A673 (cell line): ENCODE measurements around the gene TSPAN4. TPM values are rescaled to one million over a fixed set of nuclear protein-coding genes. Genes with fewer than 3 reads are reported as not detected.

ENCODE experiments used
- BruUV-seq: library from RNA; stranded (reverse); fragments of 400-500 nt; replicated peaks from 2 replicates; lab custom pipeline; 2021; lab: Mats Ljungman, UMichigan
- CTCF ChIA-PET: fragments of 300-600 bp; sonication (Branson Sonifier 250); formaldehyde crosslinking; loops from one replicate; lab custom pipeline; 2022; ENCODE audit warnings: antibody characterized with exemption; lab: Charles Lee
- POLR2A ChIA-PET: fragments of 300-600 bp; sonication (Branson Sonifier 250); formaldehyde crosslinking; loops from one replicate; lab custom pipeline; 2022; ENCODE audit warnings: antibody characterized with exemption; ENCODE audit not compliant: low non-redundant PET; lab: Charles Lee
- DNase-seq: peaks from one replicate; pipeline ENCODE4 v3.0.0-alpha.2; 2015; ENCODE audit warnings: low spot score
- H3K27ac ChIP-seq: fragments of 200-600 bp; sonication (generic); 2 replicates; pipeline ENCODE4 v1.5.1; 2016; ENCODE audit warnings: mixed run types, low read depth, mild to moderate bottlenecking, mixed read lengths, antibody characterized with exemption, low read length; ENCODE audit not compliant: poor library complexity, severe bottlenecking
- H3K27me3 ChIP-seq: fragments of 200-600 bp; sonication (generic); replicated peaks from 2 replicates; pipeline ENCODE4 v1.6.1; 2017; ENCODE audit warnings: mixed run types, low read depth, mild to moderate bottlenecking, mixed read lengths, antibody characterized with exemption, low read length; ENCODE audit not compliant: insufficient read depth, poor library complexity
- H3K36me3 ChIP-seq: fragments of 200-600 bp; sonication (generic); 2 replicates; pipeline ENCODE4 v1.6.1; 2016; ENCODE audit warnings: mixed run types, mild to moderate bottlenecking, mixed read lengths, antibody characterized with exemption, low read length; ENCODE audit not compliant: insufficient read depth, poor library complexity, severe bottlenecking
- H3K4me1 ChIP-seq: fragments of 200-600 bp; sonication (generic); 2 replicates; pipeline ENCODE4 v1.6.1; 2017; ENCODE audit warnings: mixed run types, mild to moderate bottlenecking, mixed read lengths, antibody characterized with exemption, low read length; ENCODE audit not compliant: insufficient read depth, poor library complexity, severe bottlenecking
- H3K4me3 ChIP-seq: fragments of 200-600 bp; sonication (generic); 2 replicates; pipeline ENCODE4 v1.5.1; 2016; ENCODE audit warnings: low read depth, mixed run types, mild to moderate bottlenecking, mixed read lengths, low read length; ENCODE audit not compliant: poor library complexity, severe bottlenecking
- H3K9me3 ChIP-seq: fragments of 200-600 bp; sonication (generic); 2 replicates; pipeline ENCODE4 v1.6.1; 2016; ENCODE audit warnings: mixed run types, low read depth, mild to moderate bottlenecking, mixed read lengths, antibody characterized with exemption, low read length; ENCODE audit not compliant: poor library complexity, severe bottlenecking
- CTCF ChIP-seq: fragments of 300-800, 200-600 bp; sonication (generic); conservative IDR thresholded peaks from 2 replicates; pipeline ENCODE4 v1.5.1; 2017; ENCODE audit warnings: low read depth, mild to moderate bottlenecking, antibody characterized with exemption, low read length, moderate library complexity, mixed read lengths
- EZH2 ChIP-seq: fragments of 200-600 bp; sonication (generic); IDR thresholded peaks from 2 replicates; pipeline ENCODE4 v1.6.1; 2017; ENCODE audit warnings: borderline replicate concordance, low read depth, mild to moderate bottlenecking, mixed read lengths, antibody characterized with exemption, low read length; ENCODE audit not compliant: poor library complexity, severe bottlenecking
- intact Hi-C: fragments of 100-400 bp; cut with micrococcal nuclease; formaldehyde crosslinking; loops from one replicate; pipeline ENCODE4 v1.10.0; 2022; ENCODE audit not compliant: unreplicated experiment
- total RNA-seq: library from RNA; stranded (reverse); gene quantifications from 2 replicates; pipeline ENCODE4 v1.2.3, GENCODE V29; 2021

Gene TSPAN4
- total RNA-seq, 1 experiment from 2014 or later, result 17.5 TPM

- intact Hi-C loops, result no loop called here
- Histone ChIP-seq H3K27ac (no peak overlapping the region), H3K27me3 (no peaks in the 10 kb centered on the region), H3K4me3 (no peak overlapping the region), H3K36me3 (peaks cover 5% of the 10 kb centered on the region), H3K4me1 (peaks cover 18% of the 10 kb centered on the region), H3K9me3 (no peaks in the 10 kb centered on the region)
- DNase-seq, result no peak
- CTCF ChIA-PET, result no interaction called here
- TF ChIP-seq CTCF (no peak), EZH2 (no peak)
- POLR2A ChIA-PET, result no interaction called here
- no TSS peak for BruUV-seq
Observed at GRCh38 chr11:887589-887988, 44.9 kb downstream of the TSPAN4 start.

DNA sequence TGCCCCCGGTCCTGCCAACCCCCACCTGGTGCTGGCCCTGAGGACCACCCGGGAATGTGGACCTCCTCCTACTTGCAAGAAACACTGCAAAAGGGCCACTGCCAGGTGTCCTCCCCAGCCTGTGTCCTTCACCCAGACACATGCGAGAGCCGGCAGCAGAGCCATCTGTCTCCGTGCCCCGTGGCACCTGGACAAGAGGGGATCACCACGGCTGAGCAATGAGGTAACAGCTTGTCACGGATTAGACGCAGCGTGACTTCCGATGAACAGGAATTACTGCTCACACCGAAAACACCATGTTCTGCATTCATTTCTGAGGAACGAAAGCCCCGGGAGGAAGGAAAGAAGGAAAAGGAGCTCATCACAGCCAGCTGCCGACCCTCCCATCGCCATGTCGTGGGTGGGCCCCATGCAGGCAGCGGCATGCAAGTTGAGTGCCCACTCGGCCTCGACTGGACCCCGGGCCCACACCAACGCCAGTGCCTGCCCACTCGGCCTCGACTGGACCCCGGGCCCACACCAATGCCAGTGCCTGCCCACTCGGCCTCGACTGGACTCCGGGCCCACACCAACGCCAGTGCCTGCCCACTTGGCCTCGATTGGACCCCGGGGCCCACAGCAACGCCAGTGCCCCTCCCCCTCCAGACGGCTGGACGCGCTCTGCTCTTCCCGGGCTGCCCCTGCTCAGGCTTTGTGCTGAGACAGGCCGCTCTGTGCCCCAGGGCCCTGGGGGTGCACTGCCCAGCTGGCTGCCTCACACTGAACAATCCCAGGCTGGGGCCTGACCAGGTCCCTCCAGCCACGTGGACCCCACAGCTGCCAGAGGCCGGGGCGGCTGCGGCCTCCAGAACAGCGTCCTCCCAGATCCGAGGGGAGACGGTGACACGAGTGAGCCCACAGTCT, 45.9 kb downstream of the TSPAN4 start:
- Histone ChIP-seq H3K4me1 (peaks cover 18% of the 10 kb centered on the region), H3K27ac (no peak overlapping the region), H3K4me3 (no peak overlapping the region), H3K27me3 (no peaks in the 10 kb centered on the region), H3K9me3 (no peaks in the 10 kb centered on the region), H3K36me3 (no peaks in the 10 kb centered on the region)
- CTCF ChIA-PET, result no interaction called here
- POLR2A ChIA-PET, result no interaction called here
- BruUV-seq, result no TSS peak
- no peak for TF ChIP-seq CTCF
- no peak for TF ChIP-seq EZH2
- DNase-seq, result no peak
- intact Hi-C loops, result no loop called here

GRCh38 chr11:889257-889656, 46.6 kb downstream of the TSPAN4 start:
- Histone ChIP-seq H3K27ac (no peak overlapping the region), H3K27me3 (no peaks in the 10 kb centered on the region), H3K4me1 (peaks cover 18% of the 10 kb centered on the region), H3K4me3 (no peak overlapping the region), H3K36me3 (no peaks in the 10 kb centered on the region), H3K9me3 (no peaks in the 10 kb centered on the region)
- POLR2A ChIA-PET, result no interaction called here
- BruUV-seq, result no TSS peak
- no peak for TF ChIP-seq CTCF
- TF ChIP-seq EZH2, result no peak
- CTCF ChIA-PET, result no interaction called here
- no peak for DNase-seq
- intact Hi-C loops, result no loop called here
